HG03064 (cell line): ENCODE results near the gene SNRPB.

ENCODE experiments used
- ATAC-seq: cut with Tn5 transposase; IDR thresholded peaks from one replicate; pipeline ENCODE4 v1.9.1; 2021; ENCODE audit warnings: low read depth; ENCODE audit not compliant: unreplicated experiment

The SNRPB gene

DNA sequence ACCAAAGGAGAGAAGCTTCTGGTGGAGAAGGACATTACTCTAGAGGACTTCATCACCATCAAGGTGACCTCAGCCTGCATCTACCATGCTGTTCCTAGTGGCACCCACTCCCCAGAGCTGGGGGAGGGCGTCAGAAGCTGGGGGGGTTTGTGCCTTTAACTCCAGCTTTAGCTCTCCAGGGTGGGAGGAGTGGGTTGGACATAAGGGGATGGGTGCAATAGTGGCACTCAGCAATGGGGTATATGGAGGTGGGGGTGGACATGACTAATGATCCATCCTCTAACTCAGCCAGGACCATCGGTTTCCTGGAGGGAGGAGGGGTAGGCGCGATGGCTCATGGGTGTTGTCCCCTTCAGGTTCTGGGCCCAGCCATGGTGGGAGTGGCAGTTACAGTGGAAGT is 40.1 kb downstream of the SNRPB start:
- no peak for ATAC-seq

- no peak for ATAC-seq
Measured at GRCh38 chr20:2429051-2429450, 41.5 kb downstream of the SNRPB start.

GRCh38 chr20:2421247-2421646 is 49.3 kb downstream of the SNRPB start:
- ATAC-seq, result no peak

DNA sequence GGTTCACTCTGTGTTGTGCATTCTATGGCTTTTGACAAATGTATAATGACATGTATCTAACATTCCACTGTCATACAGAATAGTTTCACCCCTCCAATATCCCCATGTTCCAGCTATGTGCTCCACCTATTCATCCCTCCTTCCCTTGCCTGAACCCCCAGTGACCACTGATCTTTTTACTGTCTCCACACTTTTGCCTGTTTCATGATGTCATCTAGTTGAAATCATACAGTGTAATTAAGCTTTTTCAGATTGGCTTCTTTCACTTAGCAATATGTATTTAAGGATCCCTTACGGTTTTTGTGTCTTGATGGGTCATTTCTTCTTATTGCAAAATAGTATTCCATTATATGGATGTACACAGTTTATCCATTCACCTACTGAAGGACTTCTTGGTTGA is 50.1 kb downstream of the SNRPB start:
- no peak for ATAC-seq

- no peak for ATAC-seq
Measured at GRCh38 chr20:2418388-2418787, 52.2 kb downstream of the SNRPB start.

DNA sequence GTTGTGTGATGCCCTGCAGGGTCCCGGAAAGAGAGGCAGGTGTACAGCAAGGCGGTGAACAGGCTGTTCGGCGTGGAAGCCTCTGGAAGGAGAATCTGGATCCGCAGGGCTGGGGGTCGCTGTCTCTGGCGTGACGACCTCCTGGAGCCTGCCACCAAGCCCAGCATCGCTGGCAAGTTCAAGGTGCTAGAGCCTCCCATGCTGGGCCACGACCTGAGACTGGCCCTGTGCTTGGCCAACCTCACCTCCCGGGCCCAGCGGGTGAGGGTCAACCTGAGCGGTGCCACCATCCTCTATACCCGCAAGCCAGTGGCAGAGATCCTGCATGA is 53.4 kb downstream of the SNRPB start:
- no peak for ATAC-seq

- ATAC-seq, result no peak
Measured at GRCh38 chr20:2416541-2417212, 53.9 kb downstream of the SNRPB start.
